C4-2B (cell line): ENCODE results near the gene SHKBP1.

Experiments used
- CTCF ChIP-seq: fragments of 450-650 bp; conservative IDR thresholded peaks from 2 replicates; pipeline ENCODE4 v1.5.1; 2017; ENCODE audit warnings: mild to moderate bottlenecking
- ZFX ChIP-seq: fragments of 450-650 bp; IDR thresholded peaks from 2 replicates; pipeline ENCODE4 v1.6.1; 2017

GRCh38 chr19:40594255-40594654, 17.6 kb downstream of the SHKBP1 start:
- TF ChIP-seq CTCF (no peak), ZFX (no peak)
